Stimulated activated CD4-positive, alpha-beta T cell treated with anti-CD3 and anti-CD28 coated beads, Interleukin-2, amount 100 ng/mL, for 48 hours (primary cell): ENCODE data around the gene IGSF3.

Experiments used
- DNase-seq, 2 donors: peaks; one replicate each; pipeline ENCODE4 v3.0.0-alpha.2; 2020

The IGSF3 gene

DNA sequence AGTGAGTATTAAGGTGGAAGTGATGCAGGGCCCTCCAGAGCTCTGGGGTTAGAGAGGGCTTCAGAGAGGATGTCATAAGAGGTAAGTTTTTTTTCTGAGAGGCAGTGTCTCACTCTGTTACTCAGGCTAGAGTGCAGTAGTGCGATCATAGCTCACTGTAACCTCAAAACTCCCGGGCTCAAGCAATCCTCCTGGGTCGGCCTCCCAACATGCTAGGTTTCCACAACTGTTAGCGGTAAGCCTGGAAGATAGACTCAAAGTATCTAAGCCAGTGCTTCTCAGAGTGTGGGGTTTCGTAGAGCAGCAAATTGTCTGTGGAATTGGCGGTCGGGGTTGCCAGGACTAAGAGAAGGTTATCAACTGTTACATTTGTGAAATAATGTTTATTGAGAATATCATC lies 18.6 kb upstream of the IGSF3 start:
- DNase-seq, result no peak

DNA sequence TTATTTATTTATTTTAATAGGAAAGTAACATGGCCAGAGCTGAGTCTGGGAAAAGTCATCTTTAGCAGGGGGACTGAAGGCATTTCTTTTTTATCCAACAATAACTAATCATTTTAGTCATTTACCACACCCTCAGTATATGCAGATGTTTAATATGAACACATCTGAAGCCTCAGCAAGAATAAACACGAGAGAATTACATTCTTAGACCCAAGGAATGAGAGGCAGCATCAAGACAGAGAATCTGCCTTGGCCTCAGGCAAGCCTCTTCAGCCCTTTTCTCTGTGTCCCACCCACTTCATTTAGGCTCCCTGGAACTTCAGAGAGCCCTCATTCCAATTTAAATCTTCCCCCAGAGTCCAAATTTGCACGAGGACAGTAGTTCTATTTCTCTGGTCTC lies 17.0 kb upstream of the IGSF3 start:
- no peak for DNase-seq

DNA sequence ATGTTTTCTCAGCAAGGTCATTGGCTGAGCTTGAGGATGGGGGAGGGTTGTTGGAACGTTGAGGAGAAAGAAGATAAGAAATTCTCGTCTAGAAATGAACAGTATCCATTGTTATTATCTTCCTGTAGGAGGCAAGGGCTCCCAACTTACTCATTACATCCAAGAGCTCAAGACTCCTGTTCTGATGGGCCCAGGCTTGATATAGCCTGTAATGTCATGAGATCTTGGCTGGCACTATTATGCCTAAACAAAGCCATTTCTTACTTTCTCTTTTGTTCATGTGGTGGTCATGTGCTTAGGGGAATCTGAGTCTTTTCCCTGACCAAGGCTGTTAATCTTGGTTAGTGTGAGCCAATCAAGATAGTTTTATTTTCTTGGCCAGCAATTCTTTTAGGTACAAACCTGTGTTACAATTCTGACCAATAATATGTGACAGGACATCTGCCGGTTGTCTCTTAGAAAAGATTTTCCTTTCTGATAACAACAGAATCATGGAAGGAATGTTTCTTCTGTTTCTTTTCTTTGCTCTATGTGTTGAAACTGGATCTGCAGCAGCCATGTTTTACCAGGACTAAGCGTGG lies 15.2 kb upstream of the IGSF3 start:
- DNase-seq, result no peak

DNA sequence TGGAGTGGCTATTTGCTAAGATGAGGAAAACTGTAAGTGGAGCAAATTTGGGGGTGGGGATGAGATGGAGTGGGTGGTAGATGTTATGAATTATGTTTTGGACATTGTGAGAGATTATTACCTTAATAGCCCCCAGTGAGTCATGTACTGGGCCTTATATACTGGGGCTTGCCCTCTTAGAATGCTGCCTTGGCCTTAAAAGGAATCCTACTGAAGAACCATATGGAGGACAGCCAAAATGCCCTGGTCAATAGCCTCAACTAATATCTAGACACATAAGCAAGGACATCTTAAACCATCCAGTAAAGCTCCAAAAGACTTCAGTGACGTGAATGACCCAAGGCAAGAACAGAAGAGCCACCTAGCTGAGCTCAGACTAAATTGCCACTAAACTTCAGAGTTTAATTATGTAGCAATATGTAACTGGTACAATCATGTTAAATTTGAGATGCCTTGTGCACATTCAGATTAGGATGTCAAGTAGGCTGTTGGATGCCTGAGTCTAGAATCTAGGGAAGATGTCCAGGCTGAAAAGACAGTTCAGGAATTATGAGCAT lies 13.9 kb upstream of the IGSF3 start:
- no peak for DNase-seq

DNA sequence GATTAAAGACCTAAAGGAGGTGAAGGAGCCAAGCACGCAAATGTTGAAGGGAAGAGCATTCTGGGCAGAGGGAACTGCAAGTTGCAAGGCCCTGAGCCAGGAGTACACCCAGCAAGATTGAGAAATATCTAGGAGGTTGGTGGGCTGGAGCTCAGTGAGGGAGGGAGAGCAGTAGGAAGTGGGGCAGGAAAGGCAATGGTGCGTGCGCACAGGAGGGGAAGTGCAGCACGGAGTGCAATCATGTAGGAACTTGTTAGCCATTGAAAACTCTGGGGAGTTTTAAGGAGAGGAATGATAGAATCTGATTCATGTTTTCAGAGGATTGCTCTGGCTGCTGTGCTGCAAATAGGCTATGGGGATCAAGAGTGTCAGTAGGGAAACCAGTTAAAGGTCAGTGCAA lies 13.2 kb upstream of the IGSF3 start:
- no peak for DNase-seq

DNA sequence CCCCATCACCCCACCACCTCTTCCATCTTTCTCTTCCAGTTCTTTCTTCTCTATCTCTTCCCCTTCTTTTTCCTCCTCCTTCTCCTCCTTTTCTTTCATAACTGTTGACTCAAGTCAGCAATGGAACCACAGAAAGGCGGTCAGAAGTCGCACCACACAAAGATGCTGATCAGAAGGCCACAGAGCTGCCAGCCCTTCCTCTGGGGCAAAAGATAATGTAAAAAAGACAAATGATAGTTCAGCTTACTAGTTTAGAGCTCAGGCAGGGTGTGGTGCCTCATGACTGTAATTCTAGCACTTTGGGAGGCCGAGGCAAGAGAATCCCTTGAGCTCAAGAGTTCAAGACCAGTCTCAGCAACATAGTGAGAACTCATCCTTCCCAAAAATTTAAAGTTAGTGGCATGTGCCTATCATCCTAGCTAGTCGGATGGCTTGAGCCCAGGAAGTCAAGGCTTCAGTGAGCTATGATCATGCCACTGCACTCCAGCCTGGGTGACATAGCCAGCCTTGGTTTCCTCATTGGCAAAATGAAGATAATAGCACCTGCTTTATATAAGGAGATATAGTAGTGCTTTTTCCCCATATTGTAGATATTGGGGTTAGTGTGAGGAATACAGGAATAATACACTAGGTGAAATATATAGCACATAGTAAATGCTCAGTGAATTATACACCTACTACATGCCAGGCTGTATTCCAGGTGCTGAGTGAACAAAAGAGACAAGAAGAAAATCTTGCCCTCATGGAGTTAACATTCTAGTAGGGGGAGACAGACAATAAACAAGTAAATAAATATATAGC lies 12.5 kb upstream of the IGSF3 start:
- DNase-seq, result no peak

DNA sequence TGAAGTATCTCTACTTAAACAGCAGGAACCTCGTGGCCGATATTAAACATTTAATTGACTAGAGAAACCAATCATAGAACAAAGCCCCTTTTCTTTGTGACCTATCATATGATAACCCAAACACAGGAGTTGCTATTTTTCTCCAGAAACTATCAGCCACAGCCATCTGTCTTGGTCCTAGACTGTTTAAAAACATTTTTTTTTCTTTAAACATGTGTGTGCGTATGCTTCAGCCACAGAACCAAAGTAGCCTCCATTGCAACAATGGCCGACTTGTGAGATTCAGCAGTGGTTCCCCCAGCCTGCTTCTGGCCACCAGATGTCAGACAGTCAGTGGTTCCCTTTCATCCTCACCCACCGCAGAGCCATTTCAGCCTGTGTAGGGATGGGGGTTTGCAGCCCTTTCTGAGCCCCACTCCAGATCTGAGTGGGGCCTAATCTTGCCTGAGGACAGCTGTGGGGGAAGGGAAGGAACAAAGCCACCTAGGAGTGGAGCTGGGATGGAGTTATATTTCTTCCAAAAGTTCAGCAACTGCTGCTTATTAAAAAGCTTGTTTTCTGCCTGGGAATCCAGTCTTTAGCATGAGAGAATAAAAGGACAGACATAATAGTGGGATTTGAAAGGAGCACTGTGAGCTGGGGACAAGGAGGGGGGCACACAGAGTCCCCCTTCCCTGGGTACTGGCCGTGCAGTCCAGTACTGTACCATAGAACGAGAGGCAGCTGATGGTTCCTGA lies 11.7 kb upstream of the IGSF3 start:
- no peak for DNase-seq

DNA sequence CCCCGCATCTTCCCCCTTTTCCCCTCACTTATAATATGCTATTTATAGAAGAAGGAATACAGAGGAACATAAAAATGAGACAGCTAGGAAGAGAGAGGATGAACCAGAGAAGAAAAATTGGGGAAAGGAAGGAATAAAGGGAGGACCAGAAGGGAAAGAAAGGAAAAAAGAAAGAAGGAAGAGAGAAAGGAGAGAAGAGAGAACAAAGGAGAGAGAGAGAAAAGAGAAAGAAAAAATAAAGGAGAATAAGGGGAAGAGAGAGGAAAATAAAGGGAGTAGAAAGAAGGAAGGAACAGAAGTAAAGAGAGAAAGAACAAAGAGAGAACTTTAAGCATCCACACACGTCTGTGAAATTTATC lies 11.2 kb upstream of the IGSF3 start:
- DNase-seq, result no peak

DNA sequence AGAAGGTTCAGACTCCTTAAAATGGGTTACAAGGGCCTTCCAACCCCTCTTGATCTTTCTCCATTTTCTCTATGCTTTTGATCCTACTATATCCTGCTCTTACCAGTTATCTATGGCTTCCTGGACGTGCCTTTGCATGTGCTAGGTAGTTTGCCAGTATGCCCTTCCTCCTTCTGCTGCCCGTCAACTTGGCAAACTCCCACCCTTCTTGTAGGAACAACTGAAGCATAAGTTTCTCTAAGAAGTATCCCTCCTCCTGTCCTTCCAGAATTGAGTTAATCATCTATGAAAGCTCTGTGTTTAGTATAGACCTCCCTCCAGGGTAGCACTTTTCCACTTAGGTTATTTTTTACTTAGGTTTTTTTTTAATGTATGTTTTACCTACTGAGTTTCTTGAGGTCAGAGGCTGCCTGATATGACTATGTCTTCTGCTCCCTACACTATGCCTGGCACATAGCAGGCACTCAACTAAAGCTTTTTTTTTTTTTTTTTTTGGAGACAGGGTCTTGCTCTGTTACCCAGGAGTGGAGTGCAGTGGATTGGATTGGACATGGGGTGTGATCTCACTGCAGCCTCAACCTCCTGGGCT lies 10.0 kb upstream of the IGSF3 start:
- DNase-seq, result no peak

DNA sequence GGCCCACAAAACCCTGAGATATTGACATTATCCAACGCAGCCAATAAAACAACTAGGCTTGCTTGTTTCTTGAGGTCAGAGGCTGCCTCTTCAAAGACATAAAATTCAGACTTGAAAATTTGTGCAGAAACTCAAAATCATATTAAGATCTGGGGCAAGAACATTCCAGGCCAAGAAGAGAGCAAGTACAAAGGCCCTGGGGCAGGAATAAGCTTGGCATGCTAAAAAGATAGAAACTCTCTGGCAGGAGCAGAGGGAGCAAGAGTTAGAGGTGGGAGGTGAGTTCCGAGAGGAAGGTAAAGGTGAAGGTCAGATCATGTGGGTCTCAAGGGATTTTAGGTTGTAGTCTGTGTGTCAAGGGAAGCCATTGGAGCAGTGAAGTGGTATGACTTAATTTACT lies 8.8 kb upstream of the IGSF3 start:
- no peak for DNase-seq

DNA sequence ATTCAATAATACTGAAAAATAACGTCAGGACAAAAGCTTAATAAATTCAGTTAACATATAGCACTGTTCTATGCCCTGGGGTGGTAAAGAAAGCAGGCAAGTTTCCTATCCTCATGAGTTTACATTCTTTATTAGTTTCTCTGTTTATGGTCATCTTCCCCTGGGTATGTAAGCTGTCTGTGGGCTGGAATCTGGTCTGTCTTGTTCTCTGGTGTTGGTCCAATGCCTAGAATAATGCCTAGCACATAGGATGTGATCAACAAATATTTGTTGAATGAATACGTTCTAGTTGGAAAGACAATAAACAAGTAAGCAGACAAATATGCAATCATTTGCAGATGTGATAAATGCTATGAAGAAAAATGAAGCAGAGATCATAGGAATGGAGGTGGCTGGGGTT lies 7.2 kb upstream of the IGSF3 start:
- no peak for DNase-seq

DNA sequence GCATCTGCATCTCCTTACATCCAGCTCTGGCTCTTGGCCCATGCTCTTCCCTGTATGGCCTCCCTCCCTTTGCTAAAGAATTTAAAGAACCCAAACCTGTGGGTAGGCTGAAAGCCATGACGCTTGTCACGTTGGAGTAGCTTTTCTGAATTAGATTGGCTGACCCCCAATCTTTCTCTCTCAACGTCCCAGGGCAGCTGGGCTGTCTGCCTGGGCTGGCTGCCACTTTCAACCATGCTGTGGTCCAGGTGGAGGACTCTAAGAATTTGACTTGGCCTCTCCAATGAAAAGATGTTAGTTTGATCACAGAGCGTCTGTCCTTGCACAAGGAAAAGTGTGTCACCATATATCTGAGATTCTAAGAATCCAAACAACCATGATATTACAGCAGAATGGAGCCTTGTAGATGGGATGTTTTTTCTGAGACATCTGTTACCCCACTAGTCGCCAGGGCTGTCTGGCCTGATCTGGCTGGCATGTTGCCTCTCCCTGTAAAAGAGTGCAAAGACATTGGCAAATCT lies 6.5 kb upstream of the IGSF3 start:
- DNase-seq, result no peak

DNA sequence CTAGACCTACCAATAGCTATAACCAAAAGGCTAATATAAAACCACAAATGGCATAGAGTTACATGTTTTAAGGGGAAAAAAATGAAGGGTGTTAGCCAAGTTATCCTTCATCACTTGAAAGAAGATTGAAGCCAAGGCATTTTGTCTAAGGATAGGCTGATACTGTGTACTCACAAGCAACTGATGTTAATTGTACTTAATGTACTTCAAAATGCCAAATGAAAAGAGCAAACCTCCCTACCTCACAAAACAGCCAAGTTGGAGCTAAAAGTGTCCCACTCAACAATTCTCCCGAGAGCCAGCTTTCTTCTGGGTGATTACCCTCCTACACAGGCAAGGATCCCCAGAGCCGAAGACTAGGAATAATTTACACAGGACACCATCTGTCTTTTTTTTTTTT lies 4.4 kb upstream of the IGSF3 start:
- no peak for DNase-seq

DNA sequence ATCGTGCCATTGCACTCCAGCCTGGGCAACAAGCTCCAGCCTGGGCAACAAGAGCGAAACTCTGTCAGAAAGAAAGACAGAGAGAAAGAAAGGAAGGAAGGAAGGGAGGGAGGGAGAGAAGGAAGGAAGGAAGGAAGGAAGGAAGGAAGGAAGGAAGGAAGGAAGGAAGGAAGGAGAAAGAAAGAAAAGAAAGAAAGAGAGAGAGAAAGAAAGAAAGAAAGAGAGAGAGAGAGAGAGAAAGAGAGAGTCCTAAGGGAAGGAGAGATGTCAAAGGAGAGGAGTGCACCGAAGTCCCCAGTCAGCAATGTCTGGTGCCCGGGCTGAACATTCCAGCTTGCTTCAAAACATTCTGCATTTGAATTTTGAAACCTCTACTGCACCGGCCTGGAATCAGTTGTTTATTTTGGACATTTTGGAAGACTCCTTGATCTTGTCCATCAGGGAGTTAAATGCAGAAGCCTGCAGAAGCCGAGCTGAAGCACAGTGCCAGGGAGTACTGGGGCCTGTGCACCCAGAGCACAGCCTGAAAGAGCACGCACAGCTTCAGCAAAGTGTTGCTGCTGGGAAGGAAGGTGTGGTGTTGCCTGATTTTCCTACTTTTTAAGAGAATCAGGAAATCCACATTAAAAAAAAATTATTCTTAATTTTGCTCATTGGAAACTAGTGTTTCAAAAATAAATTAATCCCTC lies 3.7 kb upstream of the IGSF3 start:
- no peak for DNase-seq

DNA sequence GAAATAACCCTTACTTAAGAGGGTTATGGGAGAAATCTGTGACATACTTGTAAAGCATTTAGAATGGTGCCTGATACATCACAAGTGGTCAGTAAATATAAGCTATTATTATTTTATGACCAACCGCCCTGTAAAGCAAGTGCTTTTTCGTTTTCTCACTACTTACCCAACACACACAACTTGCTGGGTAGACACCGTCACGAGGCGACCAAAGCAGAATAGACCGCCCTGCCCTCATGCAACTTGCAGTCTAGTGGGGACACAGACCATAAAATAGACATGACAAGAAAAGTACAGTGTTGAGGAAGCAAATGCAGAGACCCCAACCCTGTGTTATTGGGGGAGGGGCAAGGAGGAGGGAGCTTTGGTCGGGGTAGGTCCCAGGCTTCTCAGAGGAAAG lies 744 bp upstream of the IGSF3 start:
- DNase-seq, result no peak

DNA sequence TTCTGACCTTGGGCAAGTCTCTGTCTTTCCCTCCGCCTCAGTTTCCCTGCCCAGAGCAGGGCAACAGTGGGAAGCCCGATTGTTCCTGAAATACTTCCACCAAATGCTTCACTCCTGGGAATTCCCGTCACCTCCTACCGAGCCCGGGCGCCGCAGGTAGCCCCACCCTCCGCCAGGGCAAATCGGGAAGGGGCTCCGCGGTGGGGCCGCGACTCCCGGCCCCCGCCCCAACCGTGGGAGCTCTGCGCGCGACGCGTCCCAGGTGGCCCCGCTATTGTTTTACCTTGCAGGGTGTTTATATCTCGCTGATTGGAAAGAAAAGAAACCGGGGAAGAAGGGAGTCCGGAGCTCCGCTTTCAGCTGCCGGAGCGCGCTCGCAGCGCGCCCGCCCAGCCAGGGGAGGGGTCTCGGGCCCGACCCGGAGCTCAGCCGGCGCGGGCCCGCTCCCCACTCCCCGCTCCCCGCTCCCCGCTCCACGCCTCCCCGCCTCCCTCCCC lies 407 bp downstream of the IGSF3 start:
- DNase-seq, result no peak

DNA sequence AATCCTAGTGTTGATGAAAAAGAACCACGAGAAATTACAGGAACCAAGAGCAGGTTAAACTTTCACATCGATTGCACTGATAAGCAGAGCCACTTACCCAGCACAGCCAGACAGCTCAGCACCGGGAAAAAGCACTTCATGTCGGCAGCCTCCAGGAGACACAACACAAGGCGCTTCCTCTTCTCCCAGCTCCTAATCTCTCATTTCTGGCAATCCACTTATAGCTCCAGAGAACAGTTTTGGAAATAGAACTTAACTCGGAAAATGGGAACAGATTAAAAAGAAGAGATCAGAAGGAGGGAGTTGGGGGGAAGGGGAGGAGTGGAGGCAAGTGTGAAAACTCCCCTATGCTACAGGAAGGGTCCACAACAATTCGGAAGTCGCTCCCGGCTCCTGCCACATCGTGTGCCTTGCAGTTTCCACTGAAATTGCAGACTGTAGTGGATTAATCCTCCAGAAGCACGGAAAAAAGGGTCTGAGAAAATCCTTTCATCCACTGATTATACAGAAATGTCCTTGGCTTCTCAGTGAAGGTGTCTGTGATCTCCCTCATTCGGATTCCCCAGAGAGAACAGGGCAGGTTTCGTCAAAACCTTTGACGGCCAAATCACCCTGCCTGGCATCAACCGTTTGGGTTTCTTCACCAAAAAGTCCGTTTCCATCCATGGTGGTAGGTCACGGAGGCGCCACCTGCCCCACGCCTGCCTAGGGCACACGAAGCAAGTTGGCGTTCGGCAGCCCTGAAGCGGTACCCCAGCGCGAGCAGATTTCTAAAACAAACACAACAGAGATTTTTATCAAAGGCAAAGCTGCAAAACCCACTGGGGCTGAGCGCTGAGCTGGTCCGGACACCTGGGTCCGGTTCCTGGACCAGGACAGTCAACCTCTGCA lies 1.1 kb downstream of the IGSF3 start:
- no peak for DNase-seq

DNA sequence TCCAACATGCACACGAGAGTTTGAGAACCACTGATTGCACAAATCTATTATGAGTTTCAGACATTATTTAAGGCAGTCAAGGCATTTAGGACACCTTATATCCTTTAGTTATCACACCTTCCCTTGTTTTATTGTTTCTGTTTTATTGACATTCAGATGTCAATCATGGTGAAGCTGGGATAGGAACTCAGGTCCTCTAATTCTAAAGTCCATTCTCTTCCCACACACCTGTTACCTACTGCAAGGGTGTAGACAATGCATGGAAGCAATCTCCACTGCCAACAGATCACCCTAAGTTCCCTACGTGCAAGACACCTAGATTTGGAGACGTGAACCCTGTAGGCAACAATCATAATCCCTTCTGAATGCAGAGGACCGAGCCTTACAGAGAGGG lies 2.6 kb downstream of the IGSF3 start:
- no peak for DNase-seq

DNA sequence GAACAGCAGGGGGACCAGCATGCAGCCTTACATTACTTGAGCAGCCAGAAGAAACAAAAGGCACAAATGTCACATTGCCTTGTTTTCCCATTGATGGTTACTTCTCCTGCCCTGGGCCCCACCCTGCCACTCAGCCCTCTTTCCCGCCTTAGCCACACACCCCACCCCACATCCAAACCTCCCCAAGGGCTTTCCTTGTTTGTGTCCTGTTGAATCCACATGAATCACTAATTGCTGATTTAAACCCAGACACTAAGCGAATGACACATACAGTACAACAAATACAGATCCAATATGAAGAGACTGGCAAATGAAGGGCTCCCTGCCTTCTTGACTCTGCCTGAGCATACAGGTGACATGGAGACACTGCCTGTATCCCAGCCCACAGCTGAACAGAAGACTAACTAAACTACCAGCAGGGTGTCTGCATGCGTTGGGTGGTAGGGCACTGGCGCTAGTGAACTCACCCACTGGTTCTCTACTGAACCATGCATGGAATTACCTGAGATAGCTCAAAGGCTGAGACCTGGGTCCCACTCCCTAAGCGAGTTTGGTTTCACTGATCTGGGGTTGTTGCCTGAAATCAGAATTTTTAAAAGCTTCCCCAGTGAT lies 3.1 kb downstream of the IGSF3 start:
- DNase-seq, result no peak

DNA sequence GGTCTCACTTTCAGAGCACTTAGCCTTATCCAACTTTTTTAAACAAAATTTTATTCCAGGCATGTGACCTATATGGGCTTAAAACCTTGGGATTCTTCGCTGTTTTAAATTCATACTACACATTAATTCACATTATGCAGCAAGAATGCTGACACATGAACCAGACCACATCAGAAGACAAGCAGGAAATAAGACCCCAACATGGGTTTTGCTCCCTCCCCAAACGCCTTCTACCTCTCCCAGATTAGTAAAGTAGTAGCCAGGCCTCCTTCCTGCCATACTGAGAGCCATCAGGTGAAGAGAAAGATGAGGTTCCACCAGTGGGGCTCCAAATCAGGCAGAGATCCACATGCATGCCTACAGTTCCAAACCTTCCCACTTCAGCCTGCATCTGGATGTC lies 3.7 kb downstream of the IGSF3 start:
- no peak for DNase-seq

DNA sequence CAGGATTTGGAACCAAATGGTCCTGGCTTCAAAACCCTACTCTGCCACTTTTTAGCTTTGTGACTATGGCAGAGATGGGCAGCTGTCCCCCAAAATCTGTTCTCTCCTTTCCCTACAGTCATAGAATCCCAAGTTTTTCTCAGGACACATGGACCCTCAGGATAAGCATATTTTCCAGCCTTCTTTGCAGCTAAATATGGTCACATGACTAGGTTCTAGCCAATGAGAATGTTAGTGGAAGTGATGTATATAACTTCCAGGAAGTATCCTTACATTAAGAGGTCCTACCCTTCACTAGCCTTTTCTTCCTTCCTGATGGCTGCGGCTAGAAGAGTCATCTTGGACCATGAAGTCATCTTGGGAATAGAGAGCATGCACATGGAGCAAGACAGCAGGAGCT lies 5.9 kb downstream of the IGSF3 start:
- DNase-seq, result no peak
